ENCODE results near the gene ANKDD1A.

DNA sequence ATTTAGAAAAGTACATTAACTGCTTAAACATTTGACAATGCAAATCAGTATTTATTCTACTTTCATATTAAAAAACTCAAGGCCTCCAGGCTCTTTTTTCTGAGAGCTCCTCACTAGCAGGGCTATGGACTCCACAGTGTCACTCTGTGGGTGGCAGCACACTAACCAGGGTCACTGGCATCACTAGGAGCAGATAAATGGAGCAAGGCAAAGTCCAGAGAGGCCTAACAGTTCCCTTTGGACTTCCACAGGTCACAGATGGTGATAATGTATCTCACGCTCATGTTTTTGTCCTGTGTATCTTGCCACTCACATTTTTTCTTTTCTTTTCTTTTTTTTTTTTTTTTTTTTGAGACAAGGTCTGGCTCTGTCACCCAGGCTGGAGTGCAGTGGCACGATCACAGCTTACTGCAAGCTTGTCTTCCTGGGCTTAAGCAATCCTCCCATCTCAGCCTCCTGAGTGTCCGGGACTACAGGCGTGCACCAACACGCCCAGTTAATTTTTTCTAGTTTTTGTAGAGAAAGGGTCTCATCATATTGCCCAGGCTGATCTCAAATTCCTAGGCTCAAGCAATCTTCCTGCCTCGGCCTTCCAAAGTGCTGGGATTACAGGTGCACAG lies 70.2 kb downstream of the ANKDD1A start:
- TF ChIP-seq, protein P1, sequence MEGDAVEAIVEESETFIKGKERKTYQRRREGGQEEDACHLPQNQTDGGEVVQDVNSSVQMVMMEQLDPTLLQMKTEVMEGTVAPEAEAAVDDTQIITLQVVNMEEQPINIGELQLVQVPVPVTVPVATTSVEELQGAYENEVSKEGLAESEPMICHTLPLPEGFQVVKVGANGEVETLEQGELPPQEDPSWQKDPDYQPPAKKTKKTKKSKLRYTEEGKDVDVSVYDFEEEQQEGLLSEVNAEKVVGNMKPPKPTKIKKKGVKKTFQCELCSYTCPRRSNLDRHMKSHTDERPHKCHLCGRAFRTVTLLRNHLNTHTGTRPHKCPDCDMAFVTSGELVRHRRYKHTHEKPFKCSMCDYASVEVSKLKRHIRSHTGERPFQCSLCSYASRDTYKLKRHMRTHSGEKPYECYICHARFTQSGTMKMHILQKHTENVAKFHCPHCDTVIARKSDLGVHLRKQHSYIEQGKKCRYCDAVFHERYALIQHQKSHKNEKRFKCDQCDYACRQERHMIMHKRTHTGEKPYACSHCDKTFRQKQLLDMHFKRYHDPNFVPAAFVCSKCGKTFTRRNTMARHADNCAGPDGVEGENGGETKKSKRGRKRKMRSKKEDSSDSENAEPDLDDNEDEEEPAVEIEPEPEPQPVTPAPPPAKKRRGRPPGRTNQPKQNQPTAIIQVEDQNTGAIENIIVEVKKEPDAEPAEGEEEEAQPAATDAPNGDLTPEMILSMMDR (IDR thresholded peaks at IDR 0.05), result no peak
- TF ChIP-seq POLR2A (IDR thresholded peaks at IDR 0.05), result no peak

Data from esophagus squamous epithelium (tissue), 4 donors.